Endothelial cell of umbilical vein (primary cell): ENCODE results near the gene SLC12A5. TPM values are rescaled to one million over a fixed set of nuclear protein-coding genes. Genes with fewer than 3 reads are reported as not detected.
A peak's percentile ranks its signal among the peaks of the same experiment; 100 is the strongest.

Source experiments
- BruUV-seq: library from RNA; stranded (reverse); fragments of 400-500 nt; replicated peaks from 2 replicates; lab custom pipeline; 2021; lab: Mats Ljungman, UMichigan
- CTCF ChIA-PET: fragments of 300-600, 350-600 bp; sonication (Branson Sonifier 250); formaldehyde crosslinking; loops from one replicate; lab custom pipeline; 2021; ENCODE audit warnings: antibody characterized with exemption, inconsistent platforms; lab: Charles Lee
- POLR2A ChIA-PET: fragments of 300-600, 350-600 bp; sonication (Branson Sonifier 250); formaldehyde crosslinking; loops from one replicate; lab custom pipeline; 2021; ENCODE audit warnings: antibody characterized with exemption, inconsistent platforms; lab: Charles Lee
- DNase-seq: peaks from one replicate; pipeline ENCODE4 v3.0.0-alpha.2; 2011; ENCODE audit warnings: low read depth, low spot score
- FAIRE-seq: peaks from 2 replicates; lab custom pipeline; 2011; peaks lifted over from hg19 to GRCh38; lab: Jason Lieb, UNC
- H2AFZ ChIP-seq: 2 replicates; pipeline ENCODE4 v1.6.0; 2012; ENCODE audit warnings: low read depth, low read length, control low read depth, inconsistent platforms
- H3K27ac ChIP-seq: 2 replicates; pipeline ENCODE4 v1.5.1; 2011; ENCODE audit warnings: low read depth, mild to moderate bottlenecking, control low read depth, low read length, moderate library complexity; ENCODE audit not compliant: insufficient read depth
- H3K27me3 ChIP-seq, 2 experiments: 2 replicates each; pipeline versions ENCODE4 v1.6.0 to v1.6.1; 2011; ENCODE audit warnings: low read length in 2 of 2, mixed read lengths in 1 of 2; ENCODE audit not compliant: control insufficient read depth in 2 of 2, insufficient read depth in 2 of 2
- H3K36me3 ChIP-seq, 2 experiments: 2 replicates in 1 of 2; 3 replicates in 1 of 2; pipeline ENCODE4 v1.5.1; 2011; ENCODE audit warnings: low read length in 2 of 2, mild to moderate bottlenecking in 1 of 2, moderate library complexity in 1 of 2; ENCODE audit not compliant: control insufficient read depth in 2 of 2, insufficient read depth in 2 of 2; ENCODE audit errors: extremely low read depth in 1 of 2
- H3K4me1 ChIP-seq: 3 replicates; pipeline ENCODE4 v1.5.1; 2011; ENCODE audit warnings: mild to moderate bottlenecking, low read length; ENCODE audit not compliant: control insufficient read depth, insufficient read depth; ENCODE audit errors: extremely low read depth
- H3K4me2 ChIP-seq: 2 replicates; pipeline ENCODE4 v1.6.1; 2011; ENCODE audit warnings: low read length, control low read depth, mixed read lengths; ENCODE audit not compliant: insufficient read depth
- H3K4me3 ChIP-seq, 3 experiments: fragments of 200-600 bp in 1 of 3; sonication (generic), shearing (Covaris generic) in 1 of 3; replicated peaks in 1 of 3; 2 replicates each; pipeline ENCODE4 v1.5.1; 2011 to 2016; ENCODE audit warnings: control low read depth in 3 of 3, low read length in 3 of 3, mild to moderate bottlenecking in 2 of 3, inconsistent platforms in 1 of 3, low read depth in 1 of 3, moderate library complexity in 1 of 3; ENCODE audit not compliant: insufficient read depth in 1 of 3
- H3K79me2 ChIP-seq: 2 replicates; pipeline ENCODE4 v1.6.0; 2012; ENCODE audit warnings: low read length, inconsistent platforms; ENCODE audit not compliant: control insufficient read depth, insufficient read depth
- H3K9ac ChIP-seq: replicated peaks from 2 replicates; pipeline ENCODE3; 2011; ENCODE audit warnings: low read length, control low read depth; ENCODE audit not compliant: insufficient read depth; ENCODE audit errors: extremely low read depth
- H3K9me1 ChIP-seq: replicated peaks from 3 replicates; pipeline ENCODE4 v1.6.0; 2011; ENCODE audit warnings: mild to moderate bottlenecking, low read length; ENCODE audit not compliant: control insufficient read depth, insufficient read depth; ENCODE audit errors: extremely low read depth
- H3K9me3 ChIP-seq: replicated peaks from 2 replicates; pipeline ENCODE4 v1.5.1; 2012; ENCODE audit warnings: low read length, inconsistent platforms; ENCODE audit not compliant: control insufficient read depth, insufficient read depth
- H4K20me1 ChIP-seq: replicated peaks from 2 replicates; pipeline ENCODE3; 2011; ENCODE audit warnings: mild to moderate bottlenecking, low read length; ENCODE audit not compliant: control insufficient read depth, insufficient read depth; ENCODE audit errors: extremely low read depth
- EZH2 ChIP-seq: IDR thresholded peaks from 2 replicates; pipeline ENCODE4 v1.6.1; 2012; ENCODE audit warnings: borderline replicate concordance, low read depth, mild to moderate bottlenecking, moderate library complexity, low read length, inconsistent platforms; ENCODE audit not compliant: severe bottlenecking
- FOS ChIP-seq: IDR thresholded peaks from 2 replicates; pipeline ENCODE4 v1.6.1; 2011; ENCODE audit warnings: mild to moderate bottlenecking, low read length, moderate library complexity, borderline replicate concordance; ENCODE audit not compliant: insufficient read depth
- GATA2 ChIP-seq: IDR thresholded peaks from 2 replicates; pipeline ENCODE4 v1.7.0; 2011; ENCODE audit warnings: low read depth, mild to moderate bottlenecking, moderate library complexity, mixed read lengths, low read length; ENCODE audit not compliant: insufficient read length, insufficient read depth
- JUN ChIP-seq: IDR thresholded peaks from 2 replicates; pipeline ENCODE4 v1.6.1; 2011; ENCODE audit warnings: borderline replicate concordance, low read depth; ENCODE audit not compliant: insufficient read length, insufficient read depth
- MYC ChIP-seq: IDR thresholded peaks from one replicate; pipeline ENCODE4 v1.6.1; 2011; ENCODE audit warnings: mild to moderate bottlenecking, low read depth, low read length
- POLR2A ChIP-seq: IDR thresholded peaks from 2 replicates; pipeline ENCODE4 v1.6.1; 2012; ENCODE audit warnings: low read depth, mild to moderate bottlenecking, control low read depth, low read length
- POLR2AphosphoS5 ChIP-seq: IDR thresholded peaks from 2 replicates; pipeline ENCODE4 v1.6.1; 2012; ENCODE audit warnings: low read depth, mild to moderate bottlenecking, control low read depth, low read length, moderate library complexity; ENCODE audit not compliant: insufficient read depth
- dilution Hi-C: fragments of 300-500 bp; cut with MboI; formaldehyde crosslinking; loops from one replicate; pipeline ENCODE4 v1.15.0; 2019; ENCODE audit warnings: low sequenced_read_pairs; ENCODE audit not compliant: extremely low pct_ligation_motif_present
- intact Hi-C: fragments of 100-400 bp; cut with micrococcal nuclease; formaldehyde crosslinking; loops from one replicate; pipeline ENCODE4 v1.10.0; 2022
- polyA plus RNA-seq, 4 experiments: library from polyadenylated mRNA; depleted of rRNA in 3 of 4; stranded (reverse) in 3 of 4; unstranded in 1 of 4; fragments of >200 nt; gene quantifications; 2 replicates each; pipeline versions ENCODE4 v1.2.1 to v1.2.3, GENCODE V29; 2011 to 2012; ENCODE audit warnings: missing spikeins in 1 of 4
- total RNA-seq: library from RNA; stranded (reverse); gene quantifications from 2 replicates; pipeline ENCODE4 v1.2.3, GENCODE V29; 2021
- TF ChIP-seq, protein P1 (sequence below): IDR thresholded peaks from 2 replicates; pipeline ENCODE4 v1.6.1; 2011; ENCODE audit not compliant: insufficient read depth, insufficient read length

SLC12A5 gene
- total and polyA plus RNA-seq, 2 donors (not counting 3 experiments of a cell fraction or from before 2014, with no cell fraction given), result 1.6 to 2.3 TPM

DNA sequence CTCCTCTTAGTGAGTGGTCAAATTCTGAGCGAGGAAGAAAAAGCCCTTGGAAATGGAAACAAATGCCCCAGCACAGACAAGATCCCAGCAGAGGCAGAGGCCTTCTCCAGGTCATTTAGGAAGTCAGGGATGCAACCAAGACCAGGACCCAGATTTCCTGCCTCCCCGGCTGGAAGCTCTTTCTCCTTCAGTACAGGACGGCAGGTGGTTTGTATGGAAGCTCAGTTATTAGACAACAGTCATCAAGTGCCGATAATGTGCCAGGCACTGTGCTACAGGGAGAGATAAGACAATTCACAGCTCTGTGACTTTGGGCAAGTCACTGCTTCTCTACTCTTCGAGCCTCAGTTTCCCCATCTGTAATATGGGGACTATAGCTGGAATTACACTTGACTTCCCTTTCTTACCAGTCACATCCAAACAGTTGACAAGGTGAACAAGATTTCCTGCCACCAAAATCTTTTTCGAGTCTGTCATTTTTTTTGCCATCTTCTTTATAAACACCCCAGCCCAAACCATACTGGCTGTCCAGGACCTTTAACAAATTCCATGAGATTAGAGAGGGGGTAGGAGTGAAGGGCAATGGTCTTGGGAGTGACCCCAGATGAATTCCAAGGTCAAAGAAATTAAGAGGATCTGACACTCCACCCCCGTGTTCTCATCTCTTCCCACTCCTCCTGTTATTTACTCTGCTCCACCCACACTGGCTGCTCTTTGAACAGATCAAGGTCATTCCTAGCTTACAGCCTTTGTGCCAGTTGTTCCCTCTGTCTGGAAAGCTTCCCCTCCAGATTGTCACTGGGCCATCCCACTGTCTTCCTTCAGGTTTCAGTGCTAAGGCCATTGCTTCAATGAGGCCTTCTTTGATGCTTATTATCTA is 14.3 kb upstream of the SLC12A5 start:
- H3K79me2 ChIP-seq, result no peaks in the 10 kb centered on the region
- H3K4me2 ChIP-seq, result no peak overlapping the region
- DNase-seq, result peak; percentile 17
- H3K9me3 ChIP-seq, result no peaks in the 10 kb centered on the region
- H3K9ac ChIP-seq, result no peak overlapping the region
- H3K36me3 ChIP-seq, result no peaks in the 10 kb centered on the region
- no peak overlapping the region for H3K27ac ChIP-seq
- BruUV-seq, result no TSS peak
- intact Hi-C loops, result loop anchor here (2.0 kb wide), 2 partner anchors 74 to 160 kb away; partner anchors contain the start of gene NCOA5
- H2AFZ ChIP-seq, result no peak overlapping the region
- CTCF ChIA-PET, result interaction anchor here (0.7 to 3.9 kb wide), 33 partner anchors 8 to 423 kb away, joined by 3 to 55 read pairs (median 5); partner anchors contain the start of gene SLC12A5
- H3K4me1 ChIP-seq, result no peaks in the 10 kb centered on the region
- H4K20me1 ChIP-seq, result no peaks in the 10 kb centered on the region
- H3K27me3 ChIP-seq, result peaks cover 32 to 38% of the 10 kb centered on the region in 2 experiments
- no peaks in the 10 kb centered on the region for H3K9me1 ChIP-seq
- FAIRE-seq, result no peak
- POLR2A ChIA-PET, result no interaction called here
- no peak overlapping the region for H3K4me3 ChIP-seq
- dilution Hi-C loops, result no loop called here
- TF ChIP-seq GATA2, result no peak
- no peak for TF ChIP-seq EZH2

DNA sequence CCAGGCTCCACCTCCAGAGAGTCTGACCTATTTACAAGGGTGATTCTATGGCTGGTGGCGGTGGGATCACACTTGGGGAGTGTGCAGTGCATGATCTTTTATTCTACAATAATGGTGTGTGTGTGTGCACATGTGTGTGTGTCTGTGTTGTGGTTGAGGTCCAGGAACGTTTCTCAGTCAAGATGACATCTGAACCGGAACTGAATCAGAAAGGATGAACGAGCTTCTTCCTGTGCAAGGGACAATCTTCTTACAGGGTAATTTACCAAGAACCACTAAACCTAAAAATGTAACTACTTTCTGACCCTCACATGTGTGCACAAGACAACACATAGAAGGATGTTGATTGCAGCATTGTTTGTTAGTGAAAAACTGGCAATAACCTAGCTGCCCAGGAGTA is 11.7 kb upstream of the SLC12A5 start:
- Histone ChIP-seq H3K27me3 (peaks cover 18 to 26% of the 10 kb centered on the region in 2 experiments), H4K20me1 (no peaks in the 10 kb centered on the region), H3K4me1 (no peaks in the 10 kb centered on the region), H3K27ac (no peak overlapping the region), H3K4me3 (no peak overlapping the region), H2AFZ (no peak overlapping the region), H3K9me1 (no peaks in the 10 kb centered on the region), H3K4me2 (no peak overlapping the region), H3K9ac (no peak overlapping the region), H3K79me2 (no peaks in the 10 kb centered on the region), H3K36me3 (no peaks in the 10 kb centered on the region), H3K9me3 (no peaks in the 10 kb centered on the region)
- DNase-seq, result no peak
- POLR2A ChIA-PET, result no interaction called here
- intact Hi-C loops, result no loop called here
- dilution Hi-C loops, result no loop called here
- CTCF ChIA-PET, result interaction anchor here (0.8 to 1.4 kb wide), 3 partner anchors 30 to 71 kb away, joined by 3 to 4 read pairs (median 3); no protein-coding TSS in a partner anchor
- TF ChIP-seq GATA2 (no peak), MYC (no peak), POLR2A (no peak), POLR2AphosphoS5 (no peak), EZH2 (no peak), FOS (no peak), JUN (no peak)
- TF ChIP-seq, protein P1, sequence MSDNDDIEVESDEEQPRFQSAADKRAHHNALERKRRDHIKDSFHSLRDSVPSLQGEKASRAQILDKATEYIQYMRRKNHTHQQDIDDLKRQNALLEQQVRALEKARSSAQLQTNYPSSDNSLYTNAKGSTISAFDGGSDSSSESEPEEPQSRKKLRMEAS, result no peak
- FAIRE-seq, result no peak
- BruUV-seq, result no TSS peak
